Osteoblast (primary cell): ENCODE measurements around the gene FLYWCH1. TPM values are rescaled to one million over a fixed set of nuclear protein-coding genes. Genes with fewer than 3 reads are reported as not detected.
A peak's percentile ranks its signal among the peaks of the same experiment; 100 is the strongest.

Source experiments
- DNase-seq: peaks from one replicate; pipeline ENCODE4 v3.0.0; 2011; ENCODE audit warnings: low spot score, mixed read lengths; ENCODE audit not compliant: insufficient read length; ENCODE audit errors: missing footprints
- H2AFZ ChIP-seq: 2 replicates; pipeline ENCODE4 v1.6.0; 2011; ENCODE audit warnings: mild to moderate bottlenecking, low read length
- H3K27ac ChIP-seq: 2 replicates; pipeline ENCODE4 v1.5.1; 2011; ENCODE audit warnings: mild to moderate bottlenecking, low read depth, low read length, moderate library complexity
- H3K27me3 ChIP-seq: 2 replicates; pipeline ENCODE4 v1.6.0; 2012; ENCODE audit warnings: mild to moderate bottlenecking, control low read depth, inconsistent platforms, low read length, moderate library complexity; ENCODE audit not compliant: insufficient read depth
- H3K36me3 ChIP-seq: 2 replicates; pipeline ENCODE4 v1.5.1; 2011; ENCODE audit warnings: mild to moderate bottlenecking, low read length, control low read depth, moderate library complexity; ENCODE audit not compliant: insufficient read depth
- H3K4me1 ChIP-seq: 2 replicates; pipeline ENCODE4 v1.5.1; 2011; ENCODE audit warnings: mild to moderate bottlenecking, low read length, control low read depth, moderate library complexity; ENCODE audit not compliant: insufficient read depth
- H3K4me2 ChIP-seq: 2 replicates; pipeline ENCODE4 v1.6.0; 2011; ENCODE audit warnings: mild to moderate bottlenecking, low read length; ENCODE audit not compliant: insufficient read depth
- H3K4me3 ChIP-seq: fragments of 200-600 bp; sonication (generic); 3 replicates; pipeline ENCODE4 v1.5.1; 2012; ENCODE audit warnings: mild to moderate bottlenecking, low read length, inconsistent platforms; ENCODE audit not compliant: insufficient read depth
- H3K79me2 ChIP-seq: 2 replicates; pipeline ENCODE4 v1.6.0; 2012; ENCODE audit warnings: mild to moderate bottlenecking, low read length, control low read depth, inconsistent platforms; ENCODE audit not compliant: insufficient read depth
- H3K9me3 ChIP-seq: 2 replicates; pipeline ENCODE4 v1.5.1; 2011; ENCODE audit warnings: low read depth, low read length, control low read depth
- H4K20me1 ChIP-seq: 2 replicates; pipeline ENCODE4 v1.6.0; 2012; ENCODE audit warnings: mild to moderate bottlenecking, low read length, control low read depth; ENCODE audit not compliant: insufficient read depth
- total RNA-seq: library from RNA; depleted of rRNA; stranded (reverse); fragments of >200 nt; gene quantifications from 2 replicates; pipeline ENCODE4 v1.2.3, GENCODE V29; 2012
- TF ChIP-seq, protein P1 (sequence below): IDR thresholded peaks from 2 replicates; pipeline ENCODE4 v1.5.1; 2011; ENCODE audit warnings: mild to moderate bottlenecking, low read depth, low read length, moderate library complexity; ENCODE audit errors: extremely low read depth

FLYWCH1 gene
- total RNA-seq, 1 donor: 56.5 TPM

DNA sequence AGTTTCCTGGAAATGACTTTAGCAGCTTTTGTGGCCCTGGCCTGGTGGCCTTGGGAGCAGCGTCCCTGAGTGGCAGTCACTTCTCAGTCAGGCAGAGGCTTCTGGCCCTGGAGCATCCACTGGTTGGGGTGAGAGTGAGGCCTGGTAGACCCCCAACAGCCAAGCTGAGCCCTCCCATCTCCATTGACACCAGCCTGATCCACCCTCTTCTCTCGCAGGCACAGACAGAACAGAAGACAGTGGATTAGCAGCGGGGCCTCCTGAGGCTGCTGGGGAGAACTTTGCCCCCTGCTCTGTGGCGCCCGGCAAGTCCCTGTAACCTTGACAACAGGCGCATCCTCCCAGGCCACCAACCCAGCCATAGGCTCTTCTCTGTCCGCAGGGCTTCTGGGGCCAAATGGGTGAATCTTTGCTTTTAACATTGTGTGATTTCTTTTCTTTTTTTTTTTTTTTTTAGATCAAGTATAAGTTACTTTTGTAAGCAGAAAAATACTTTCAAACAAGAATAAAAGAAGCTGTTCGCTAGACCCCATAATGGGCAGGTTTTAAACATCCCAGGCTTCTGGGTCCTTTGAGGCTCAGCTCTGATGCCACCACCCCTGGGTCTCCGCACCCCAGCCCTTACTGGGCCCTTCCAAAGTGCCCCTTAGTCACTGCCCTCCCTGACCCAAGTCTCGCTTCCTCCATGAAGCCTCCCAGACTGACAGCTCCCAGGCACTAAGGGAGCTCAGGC is 12.7 kb upstream of the FLYWCH1 start:
- H3K36me3 ChIP-seq: peaks cover 11% of the 10 kb centered on the region
- peak; percentile 56 for DNase-seq

DNA sequence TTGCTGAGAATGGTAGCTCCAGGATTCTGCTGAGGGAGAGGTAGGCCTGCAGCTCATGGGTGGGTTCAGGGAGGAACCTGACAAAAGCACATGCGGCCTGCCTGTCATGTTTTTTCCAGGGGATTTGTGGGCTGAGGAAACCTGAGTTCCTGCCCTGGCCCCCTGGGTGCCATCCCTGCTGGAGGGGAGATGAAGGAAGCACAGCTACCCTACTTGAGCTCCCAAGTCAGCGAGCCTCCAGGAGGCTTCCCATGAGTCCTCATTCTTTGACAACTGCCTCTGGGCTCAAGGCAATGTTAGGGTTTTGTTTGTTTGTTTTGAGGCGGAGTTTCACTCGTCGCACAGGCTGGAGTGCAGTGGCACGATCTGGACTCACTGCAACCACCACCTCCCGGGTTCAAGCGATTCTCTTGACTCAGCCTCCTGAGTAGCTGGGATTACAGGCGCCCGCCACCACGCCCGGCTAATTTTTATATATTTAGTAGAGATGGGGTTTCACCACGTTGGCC is 12.1 kb upstream of the FLYWCH1 start:
- peaks cover 11% of the 10 kb centered on the region for H3K36me3 ChIP-seq

More for the DNA sequence above, 12.7 kb upstream of the FLYWCH1 start:
- TF ChIP-seq, protein P1, sequence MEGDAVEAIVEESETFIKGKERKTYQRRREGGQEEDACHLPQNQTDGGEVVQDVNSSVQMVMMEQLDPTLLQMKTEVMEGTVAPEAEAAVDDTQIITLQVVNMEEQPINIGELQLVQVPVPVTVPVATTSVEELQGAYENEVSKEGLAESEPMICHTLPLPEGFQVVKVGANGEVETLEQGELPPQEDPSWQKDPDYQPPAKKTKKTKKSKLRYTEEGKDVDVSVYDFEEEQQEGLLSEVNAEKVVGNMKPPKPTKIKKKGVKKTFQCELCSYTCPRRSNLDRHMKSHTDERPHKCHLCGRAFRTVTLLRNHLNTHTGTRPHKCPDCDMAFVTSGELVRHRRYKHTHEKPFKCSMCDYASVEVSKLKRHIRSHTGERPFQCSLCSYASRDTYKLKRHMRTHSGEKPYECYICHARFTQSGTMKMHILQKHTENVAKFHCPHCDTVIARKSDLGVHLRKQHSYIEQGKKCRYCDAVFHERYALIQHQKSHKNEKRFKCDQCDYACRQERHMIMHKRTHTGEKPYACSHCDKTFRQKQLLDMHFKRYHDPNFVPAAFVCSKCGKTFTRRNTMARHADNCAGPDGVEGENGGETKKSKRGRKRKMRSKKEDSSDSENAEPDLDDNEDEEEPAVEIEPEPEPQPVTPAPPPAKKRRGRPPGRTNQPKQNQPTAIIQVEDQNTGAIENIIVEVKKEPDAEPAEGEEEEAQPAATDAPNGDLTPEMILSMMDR: no peak
- peaks cover 15% of the 10 kb centered on the region for H3K4me1 ChIP-seq
- no peak overlapping the region for H3K4me2 ChIP-seq
- no peaks in the 10 kb centered on the region for H3K9me3 ChIP-seq
- H2AFZ ChIP-seq: no peak overlapping the region
- H4K20me1 ChIP-seq: peaks cover 21% of the 10 kb centered on the region
- H3K27me3 ChIP-seq: no peaks in the 10 kb centered on the region
- no peak overlapping the region for H3K27ac ChIP-seq
- H3K4me3 ChIP-seq: no peak overlapping the region
- H3K79me2 ChIP-seq: peaks cover 10% of the 10 kb centered on the region

DNA sequence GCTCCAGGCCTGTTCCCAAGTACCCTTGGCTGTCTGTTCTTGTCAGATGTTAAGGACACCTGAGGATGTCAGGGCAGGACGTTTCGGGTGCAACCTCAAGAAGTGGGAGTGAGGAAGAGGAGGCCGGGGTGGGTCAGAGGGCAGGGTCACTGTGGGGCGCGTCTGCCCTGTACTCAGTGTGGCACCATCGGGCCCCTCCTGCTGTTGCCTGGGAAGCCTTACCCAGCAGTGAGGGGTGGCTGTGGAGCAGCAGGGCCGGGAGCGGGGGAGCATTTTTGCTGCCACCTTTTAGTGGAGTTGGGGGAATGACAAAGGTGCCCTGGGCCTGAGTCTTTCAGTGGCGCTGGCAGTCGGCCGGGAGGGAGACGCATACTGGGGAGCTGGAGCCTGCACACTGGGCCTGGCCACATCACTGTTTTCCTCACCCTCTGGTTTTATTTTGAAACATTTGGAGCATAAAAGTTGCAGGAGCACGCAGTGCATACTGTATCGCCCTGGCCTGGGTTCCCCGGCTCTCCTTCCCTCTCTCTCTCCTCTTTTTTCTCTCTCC is 11.1 kb upstream of the FLYWCH1 start:
- TF ChIP-seq, protein P1: no peak
- Histone ChIP-seq H3K27me3 (no peaks in the 10 kb centered on the region), H2AFZ (no peak overlapping the region), H3K27ac (no peak overlapping the region), H3K79me2 (no peaks in the 10 kb centered on the region), H3K4me1 (peaks cover 14% of the 10 kb centered on the region), H4K20me1 (peaks cover 19% of the 10 kb centered on the region), H3K4me2 (no peak overlapping the region), H3K36me3 (peaks cover 11% of the 10 kb centered on the region), H3K9me3 (no peaks in the 10 kb centered on the region), H3K4me3 (no peak overlapping the region)
- DNase-seq: peak; percentile 72

More for the DNA sequence above, 12.1 kb upstream of the FLYWCH1 start:
- no peak overlapping the region for H2AFZ ChIP-seq
- no peak for DNase-seq
- H3K27ac ChIP-seq: no peak overlapping the region
- peaks cover 21% of the 10 kb centered on the region for H4K20me1 ChIP-seq
- no peaks in the 10 kb centered on the region for H3K9me3 ChIP-seq
- no peaks in the 10 kb centered on the region for H3K27me3 ChIP-seq
- H3K4me1 ChIP-seq: peaks cover 16% of the 10 kb centered on the region
- H3K4me2 ChIP-seq: no peak overlapping the region
- H3K4me3 ChIP-seq: no peak overlapping the region
- peaks cover 4% of the 10 kb centered on the region for H3K79me2 ChIP-seq
- TF ChIP-seq, protein P1: no peak
